Ishikawa (cell line): ENCODE results near the gene PNPLA3.

ENCODE experiments used
- EP300 ChIP-seq: IDR thresholded peaks from 2 replicates; pipeline ENCODE4 v1.6.1; 2012; ENCODE audit warnings: borderline replicate concordance
- TCF12 ChIP-seq: IDR thresholded peaks from 2 replicates; pipeline ENCODE4 v1.6.1; 2012; ENCODE audit warnings: low read depth

DNA sequence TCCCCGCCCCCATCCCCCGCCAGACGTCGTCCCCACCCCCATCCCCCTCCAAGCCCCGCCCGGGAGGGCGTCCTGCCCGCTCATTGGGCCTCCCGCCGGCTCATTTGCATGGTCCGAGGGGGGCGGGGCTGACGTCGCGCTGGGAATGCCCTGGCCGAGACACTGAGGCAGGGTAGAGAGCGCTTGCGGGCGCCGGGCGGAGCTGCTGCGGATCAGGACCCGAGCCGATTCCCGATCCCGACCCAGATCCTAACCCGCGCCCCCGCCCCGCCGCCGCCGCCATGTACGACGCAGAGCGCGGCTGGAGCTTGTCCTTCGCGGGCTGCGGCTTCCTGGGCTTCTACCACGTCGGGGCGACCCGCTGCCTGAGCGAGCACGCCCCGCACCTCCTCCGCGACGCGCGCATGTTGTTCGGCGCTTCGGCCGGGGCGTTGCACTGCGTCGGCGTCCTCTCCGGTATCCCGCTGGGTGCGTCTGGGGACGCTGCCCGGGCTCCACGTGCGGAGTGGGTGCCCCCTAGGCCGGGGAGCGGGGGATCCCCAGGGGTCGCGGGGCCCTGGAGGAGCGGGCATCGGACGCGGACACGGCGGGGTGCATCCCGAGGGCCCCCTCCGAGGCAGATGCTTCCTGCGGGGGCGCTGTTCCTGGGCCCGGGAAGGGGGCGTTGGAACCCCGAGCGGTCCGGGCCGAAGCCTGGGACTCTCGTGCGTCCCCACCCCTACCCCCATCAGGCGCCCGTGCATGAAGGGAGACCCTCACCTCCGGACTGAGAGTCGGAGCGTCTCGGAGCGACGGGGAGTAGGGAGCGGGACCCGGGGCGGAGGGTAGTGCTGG lies at the start of gene PNPLA3:
- no peak for TF ChIP-seq TCF12
- TF ChIP-seq EP300: no peak
